ENCODE results near the gene RAB5B. TPM values are rescaled to one million over a fixed set of nuclear protein-coding genes. Genes with fewer than 3 reads are reported as not detected.
"Not testable (repeated sequence)": the region's sequence is repeated elsewhere in the genome, so short reads cannot be mapped to it uniquely, and the experiment has no call there.

RAB5B gene
- total and polyA plus RNA-seq, 7 experiments from 2014 or later = 45.2 to 109 (median 69.6) TPM

DNA sequence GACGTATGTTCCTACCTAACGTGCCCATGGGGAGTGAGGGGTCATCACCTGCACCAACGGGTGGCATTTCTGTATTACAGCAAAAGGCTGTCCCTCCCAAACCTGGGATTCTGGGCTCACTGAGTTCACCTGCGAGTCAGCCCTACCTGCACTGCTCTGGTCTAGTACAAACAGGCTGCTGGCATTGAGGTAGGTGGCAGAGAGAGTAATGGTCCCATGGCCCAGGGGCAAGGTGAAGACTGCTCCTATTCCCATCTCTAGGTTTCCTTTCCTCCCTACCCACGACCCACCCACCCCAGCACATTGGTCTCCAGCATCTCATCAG, 23.6 kb downstream of the RAB5B start:
- peaks cover 0 to 4% (median 0%) of the 10 kb centered on the region in 5 donors for H3K27me3 Mint-ChIP-seq
- H3K4me3 Mint-ChIP-seq = peak overlapping the region; percentile 49 to 87 (median 62)
- peaks cover 8 to 37% (median 16%) of the 10 kb centered on the region in 7 donors for H3K4me1 Mint-ChIP-seq
- ChIA-PET POLR2A (interaction anchor here (0.8 to 3.8 kb wide), 4 partner anchors 18 to 49 kb away, joined by 3 to 20 read pairs (median 5); partner anchors contain the start of gene RAB5B), CTCF (interaction anchor here (0.7 to 6.5 kb wide), 2 partner anchors 15 to 31 kb away, joined by 3 to 54 read pairs; no protein-coding TSS in a partner anchor)
- H3K27ac ChIP-seq (ENCODE audit: low read depth, low read length) = no peak overlapping the region
- no peaks in the 10 kb centered on the region for H3K9me3 Mint-ChIP-seq
- ATAC-seq = no peak
- no peaks in the 10 kb centered on the region for H3K27me3 ChIP-seq (ENCODE audit: control insufficient read depth in 2 of 2, insufficient read depth in 2 of 2, low read length in 2 of 2)
- peaks cover 0 to 7% (median 2%) of the 10 kb centered on the region in 5 donors for H3K36me3 Mint-ChIP-seq
- DNase-seq = no peak
- H3K4me3 ChIP-seq (ENCODE audit: low read length) = no peak overlapping the region
- H3K36me3 ChIP-seq (ENCODE audit: control insufficient read depth in 2 of 3, insufficient read depth in 3 of 3, low read length in 3 of 3) = peaks cover 5 to 19% (median 6%) of the 10 kb centered on the region in 3 experiments
- H3K4me1 ChIP-seq (ENCODE audit: control insufficient read depth in 2 of 2, insufficient read depth in 2 of 2, low read length in 2 of 2) = peaks cover 0 to 14% of the 10 kb centered on the region in 2 donors
- intact Hi-C loops (cut with micrococcal nuclease) = loop anchor here (2.0 to 5.0 kb wide), 5 partner anchors 23 to 227 kb away; partner anchors contain the start of genes ZC3H10 (in 2 of the 2), IKZF4 (in 1 of the 2), NABP2 (in 1 of the 2) and PA2G4 (in 1 of the 2)
- H3K27ac Mint-ChIP-seq = peak overlapping the region in 3 of 9 donors; percentile 19 to 63 (median 41)
- H3K9me3 ChIP-seq (ENCODE audit: control insufficient read depth in 2 of 3, low read length in 3 of 3) = no peaks in the 10 kb centered on the region

DNA sequence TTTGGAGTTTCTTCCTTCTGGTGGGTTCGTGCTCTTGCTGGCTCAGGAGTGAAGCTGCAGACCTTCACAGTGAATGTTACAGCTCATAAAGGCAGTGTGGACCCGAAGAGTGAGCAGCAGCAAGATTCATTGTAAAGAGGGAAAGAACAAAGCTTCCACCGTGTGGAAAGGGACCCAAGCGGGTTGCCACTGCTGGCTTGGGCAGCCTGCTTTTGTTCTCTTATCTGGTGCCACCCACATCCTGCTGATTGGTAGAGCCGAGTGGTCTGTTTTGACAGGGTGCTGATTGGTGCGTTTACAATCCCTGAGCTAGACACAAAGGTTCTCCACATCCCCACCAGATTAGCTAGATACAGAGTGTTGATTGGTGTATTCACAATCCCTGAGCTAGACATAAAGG, 25.6 kb downstream of the RAB5B start:
- intact Hi-C loops (cut with micrococcal nuclease) = loop anchor here in 1 of 2 donors (5.0 kb wide), 2 partner anchors 103 to 118 kb away; partner anchors contain the start of genes PA2G4, RPL41 and ZC3H10
- DNase-seq; H3K9me3 ChIP-seq (ENCODE audit: control insufficient read depth in 2 of 3, low read length in 3 of 3); POLR2A ChIA-PET; H3K9me3 Mint-ChIP-seq; H3K4me3 Mint-ChIP-seq; H3K27me3 Mint-ChIP-seq; H3K27ac ChIP-seq (ENCODE audit: low read depth, low read length); H3K36me3 Mint-ChIP-seq; H3K36me3 ChIP-seq (ENCODE audit: control insufficient read depth in 2 of 3, insufficient read depth in 3 of 3, low read length in 3 of 3); H3K4me3 ChIP-seq (ENCODE audit: low read length); ATAC-seq; H3K27me3 ChIP-seq (ENCODE audit: control insufficient read depth in 2 of 2, insufficient read depth in 2 of 2, low read length in 2 of 2): not testable (repeated sequence)
- H3K4me1 ChIP-seq (ENCODE audit: control insufficient read depth in 2 of 2, insufficient read depth in 2 of 2, low read length in 2 of 2) = peaks cover 0 to 14% of the 10 kb centered on the region in 2 donors
- CTCF ChIA-PET = interaction anchor here (0.7 to 6.5 kb wide), 3 partner anchors 23 to 48 kb away, joined by 3 to 54 read pairs (median 4); no protein-coding TSS in a partner anchor
- Mint-ChIP-seq H3K27ac (peak overlapping the region in 1 of 9 donors; percentile 59), H3K4me1 (peaks cover 8 to 29% (median 16%) of the 10 kb centered on the region in 7 donors)

- H3K36me3 Mint-ChIP-seq; H3K27ac Mint-ChIP-seq; H3K4me3 Mint-ChIP-seq; ATAC-seq; H3K4me3 ChIP-seq (ENCODE audit: low read length); H3K27me3 ChIP-seq (ENCODE audit: control insufficient read depth in 2 of 2, insufficient read depth in 2 of 2, low read length in 2 of 2); H3K27me3 Mint-ChIP-seq; POLR2A ChIA-PET; H3K36me3 ChIP-seq (ENCODE audit: control insufficient read depth in 2 of 3, insufficient read depth in 3 of 3, low read length in 3 of 3); DNase-seq; H3K9me3 ChIP-seq (ENCODE audit: control insufficient read depth in 2 of 3, low read length in 3 of 3); H3K9me3 Mint-ChIP-seq; H3K27ac ChIP-seq (ENCODE audit: low read depth, low read length): not testable (repeated sequence)
- peaks cover 10 to 35% (median 17%) of the 10 kb centered on the region in 7 donors for H3K4me1 Mint-ChIP-seq
- intact Hi-C loops (cut with micrococcal nuclease) = loop anchor here in 1 of 2 donors (5.0 kb wide), 2 partner anchors 102 to 117 kb away; partner anchors contain the start of genes PA2G4, RPL41 and ZC3H10
- CTCF ChIA-PET = interaction anchor here (6.5 kb wide), 1 partner anchor 28 kb away, joined by 54 read pairs; no protein-coding TSS in a partner anchor
- peaks cover 0 to 14% of the 10 kb centered on the region in 2 donors for H3K4me1 ChIP-seq (ENCODE audit: control insufficient read depth in 2 of 2, insufficient read depth in 2 of 2, low read length in 2 of 2)
Observed at GRCh38 chr12:55999999-56000540, 26.2 kb downstream of the RAB5B start.

DNA sequence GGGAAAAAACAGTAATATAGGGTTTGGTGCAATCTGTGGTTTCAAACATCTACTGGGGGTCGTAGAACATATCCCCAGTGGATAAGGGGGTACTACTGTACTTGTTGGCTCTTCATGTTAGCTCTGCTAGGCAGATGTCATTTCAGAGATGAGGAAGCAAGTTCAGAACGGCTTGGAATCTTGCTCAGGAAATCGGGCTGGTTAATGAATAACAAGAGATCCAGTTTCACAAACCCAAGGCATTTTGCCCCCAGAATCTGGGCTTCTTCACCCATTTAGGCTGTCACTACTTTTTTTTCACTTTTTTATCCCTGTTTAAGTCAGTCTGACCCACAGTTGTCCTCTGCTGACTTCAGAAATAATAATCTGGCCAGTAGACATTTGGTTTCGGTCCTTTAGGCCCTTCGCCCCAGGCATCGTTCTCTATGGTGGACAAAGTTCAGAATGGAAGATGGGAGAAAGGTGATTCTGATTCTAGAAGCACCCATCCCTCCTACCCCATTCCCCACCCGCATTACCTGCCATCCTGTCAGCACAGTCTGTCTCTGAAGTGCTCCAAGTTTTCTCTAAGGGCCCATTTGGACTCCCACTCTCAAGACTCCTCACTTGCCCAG, 27.7 kb downstream of the RAB5B start:
- no peaks in the 10 kb centered on the region for H3K9me3 ChIP-seq (ENCODE audit: control insufficient read depth in 2 of 3, low read length in 3 of 3)
- ATAC-seq (no peak), DNase-seq (no peak)
- no peak overlapping the region for H3K4me3 ChIP-seq (ENCODE audit: low read length)
- no peaks in the 10 kb centered on the region for H3K27me3 ChIP-seq (ENCODE audit: control insufficient read depth in 2 of 2, insufficient read depth in 2 of 2, low read length in 2 of 2)
- intact Hi-C loops (cut with micrococcal nuclease) = no loop called here
- H3K36me3 ChIP-seq (ENCODE audit: control insufficient read depth in 2 of 3, insufficient read depth in 3 of 3, low read length in 3 of 3) = no peaks in the 10 kb centered on the region
- H3K4me1 Mint-ChIP-seq = peaks cover 11 to 36% (median 20%) of the 10 kb centered on the region in 7 donors
- no peaks in the 10 kb centered on the region for H3K9me3 Mint-ChIP-seq
- peaks cover 0 to 14% of the 10 kb centered on the region in 2 donors for H3K4me1 ChIP-seq (ENCODE audit: control insufficient read depth in 2 of 2, insufficient read depth in 2 of 2, low read length in 2 of 2)
- H3K36me3 Mint-ChIP-seq = peaks cover 0 to 4% (median 0%) of the 10 kb centered on the region in 5 donors
- no peak overlapping the region for H3K4me3 Mint-ChIP-seq
- CTCF ChIA-PET = no interaction called here
- H3K27me3 Mint-ChIP-seq = no peaks in the 10 kb centered on the region
- H3K27ac ChIP-seq (ENCODE audit: low read depth, low read length) = no peak overlapping the region
- POLR2A ChIA-PET = no interaction called here
- no peak overlapping the region for H3K27ac Mint-ChIP-seq

DNA sequence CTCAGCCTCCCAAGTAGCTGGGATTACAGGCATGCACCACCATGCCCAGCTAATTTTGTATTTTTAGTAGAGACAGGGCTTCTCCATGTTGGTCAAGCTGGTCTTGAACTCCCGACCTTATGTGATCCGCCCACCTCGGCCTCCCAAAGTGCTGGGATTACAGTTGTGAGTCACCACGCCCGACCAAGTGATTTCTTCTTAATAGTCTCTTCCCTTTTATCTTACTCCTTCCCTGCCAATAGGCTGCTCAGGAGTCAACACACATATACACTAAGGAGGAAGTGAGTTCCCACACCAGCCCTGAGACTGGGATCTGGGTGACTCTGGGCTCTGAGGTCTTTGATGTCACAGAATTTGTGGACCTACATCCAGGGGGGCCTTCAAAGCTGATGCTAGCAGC, 29.5 kb downstream of the RAB5B start:
- CTCF ChIA-PET = interaction anchor here (0.6 kb wide), 1 partner anchor 255 kb away, joined by 4 read pairs; no protein-coding TSS in a partner anchor

GRCh38 chr12:56004211-56004610, 30.3 kb downstream of the RAB5B start:
- H3K27ac Mint-ChIP-seq = peak overlapping the region in 2 of 9 donors; percentile 26 to 61
- Histone ChIP-seq H3K9me3 (ENCODE audit: control insufficient read depth in 2 of 3, low read length in 3 of 3) (no peaks in the 10 kb centered on the region), H3K27me3 (ENCODE audit: control insufficient read depth in 2 of 2, insufficient read depth in 2 of 2, low read length in 2 of 2) (no peaks in the 10 kb centered on the region), H3K36me3 (ENCODE audit: control insufficient read depth in 2 of 3, insufficient read depth in 3 of 3, low read length in 3 of 3) (no peaks in the 10 kb centered on the region), H3K4me3 (ENCODE audit: low read length) (no peak overlapping the region), H3K27ac (ENCODE audit: low read depth, low read length) (no peak overlapping the region), H3K4me1 (ENCODE audit: control insufficient read depth in 2 of 2, insufficient read depth in 2 of 2, low read length in 2 of 2) (peaks cover 10% of the 10 kb centered on the region in 2 donors)
- peaks cover 0 to 3% (median 0%) of the 10 kb centered on the region in 5 donors for H3K36me3 Mint-ChIP-seq
- no peaks in the 10 kb centered on the region for H3K9me3 Mint-ChIP-seq
- ATAC-seq (no peak), DNase-seq (no peak)
- ChIA-PET POLR2A (no interaction called here), CTCF (no interaction called here)
- intact Hi-C loops (cut with micrococcal nuclease) = no loop called here
- peak overlapping the region in 1 of 10 donors; percentile 19 for H3K4me3 Mint-ChIP-seq
- H3K4me1 Mint-ChIP-seq = peaks cover 17 to 34% (median 30%) of the 10 kb centered on the region in 7 donors
- H3K27me3 Mint-ChIP-seq = no peaks in the 10 kb centered on the region

More for the DNA sequence above, 29.5 kb downstream of the RAB5B start:
- H3K27me3 ChIP-seq (ENCODE audit: control insufficient read depth in 2 of 2, insufficient read depth in 2 of 2, low read length in 2 of 2); intact Hi-C loops (cut with micrococcal nuclease); H3K36me3 Mint-ChIP-seq; ATAC-seq; H3K4me3 ChIP-seq (ENCODE audit: low read length); H3K27ac ChIP-seq (ENCODE audit: low read depth, low read length); H3K4me3 Mint-ChIP-seq; H3K36me3 ChIP-seq (ENCODE audit: control insufficient read depth in 2 of 3, insufficient read depth in 3 of 3, low read length in 3 of 3); H3K9me3 Mint-ChIP-seq; DNase-seq; H3K9me3 ChIP-seq (ENCODE audit: control insufficient read depth in 2 of 3, low read length in 3 of 3); H3K27ac Mint-ChIP-seq; H3K27me3 Mint-ChIP-seq: not testable (repeated sequence)
- POLR2A ChIA-PET = interaction anchor here (0.8 kb wide), 1 partner anchor 21 kb away, joined by 3 read pairs; no protein-coding TSS in a partner anchor
- H3K4me1 Mint-ChIP-seq = peaks cover 14 to 35% (median 24%) of the 10 kb centered on the region in 7 donors
- peaks cover 10% of the 10 kb centered on the region in 2 donors for H3K4me1 ChIP-seq (ENCODE audit: control insufficient read depth in 2 of 2, insufficient read depth in 2 of 2, low read length in 2 of 2)

Measured in naive thymus-derived CD4-positive, alpha-beta T cell (primary cell).